Colonic mucosa (tissue), 4 donors: ENCODE data around the gene ACAP2. TPM values are rescaled to one million over a fixed set of nuclear protein-coding genes. Genes with fewer than 3 reads are reported as not detected.
A peak's percentile ranks its signal among the peaks of the same experiment; 100 is the strongest.
"Not testable (repeated sequence)": the region's sequence is repeated elsewhere in the genome, so short reads cannot be mapped to it uniquely, and the experiment has no call there.

Experiments used
- DNase-seq: peaks from one replicate; pipeline ENCODE4 v3.0.0-alpha.2; 2020
- H3K27ac ChIP-seq: fragments of 200-600 bp; one replicate; pipeline ENCODE4 v1.8.0; 2021
- H3K27me3 ChIP-seq: fragments of 200-600 bp; one replicate; pipeline ENCODE4 v1.8.0; 2021
- H3K36me3 ChIP-seq: fragments of 200-600 bp; one replicate; pipeline ENCODE4 v1.8.0; 2021
- H3K4me1 ChIP-seq: fragments of 200-600 bp; one replicate; pipeline ENCODE4 v1.8.0; 2021; ENCODE audit warnings: mild to moderate bottlenecking
- H3K4me3 ChIP-seq: fragments of 200-600 bp; one replicate; pipeline ENCODE4 v1.8.0; 2021
- H3K9ac ChIP-seq, 2 donors: one replicate each; pipeline ENCODE4 v1.7.0; 2013; ENCODE audit warnings: control low read depth in 2 of 2, low read depth in 2 of 2, low read length in 2 of 2
- H3K9me3 ChIP-seq: fragments of 200-600 bp; one replicate; pipeline ENCODE4 v1.8.0; 2021
- intact Hi-C: fragments of 100-400 bp; cut with DNase I; formaldehyde crosslinking; loops from one replicate; pipeline ENCODE4 v1.14.1; 2022
- total RNA-seq, 2 donors: library from RNA; stranded (reverse); fragmentation: NEBNext Ultra II Directional in 1 of 2; extraction: Animal tissue kit (Norgen Biotek cat#: 25700) in 1 of 2; gene quantifications; one replicate each; pipeline ENCODE4 v1.2.1, GENCODE V29; 2021
- TF ChIP-seq, protein P1 (sequence below): fragments of 200-600 bp; IDR thresholded peaks from one replicate; pipeline ENCODE4 v1.8.0; 2022; ENCODE audit warnings: antibody characterized with exemption, mild to moderate bottlenecking
- donor health status: healthy.
- donor health status: DM: no; HTN: no; CAD: no.
- donor health status: DM: no; HTN: no; CAD: no.

The ACAP2 gene
- total RNA-seq, 2 donors from 2014 or later = 48.8 to 62.4 TPM

DNA sequence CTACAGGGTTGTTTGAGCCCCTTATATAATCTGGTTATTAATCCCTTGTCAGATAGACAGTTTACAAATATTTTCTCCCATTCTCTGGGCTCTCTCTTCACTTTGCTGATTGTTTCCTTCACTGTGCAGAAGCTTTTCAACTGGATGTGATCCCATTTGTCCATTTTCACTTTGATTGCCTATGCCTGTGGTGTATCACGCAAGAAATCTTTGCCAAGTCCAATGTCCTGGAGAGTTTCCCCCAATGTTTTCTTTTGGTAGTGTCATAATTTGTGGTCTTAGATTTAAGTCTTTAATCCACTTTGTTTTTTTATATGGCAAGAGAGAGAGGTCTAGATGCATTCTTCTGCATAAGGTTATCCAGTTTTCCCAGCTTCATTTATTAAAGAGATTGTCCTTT is 212.6 kb downstream of the ACAP2 start:
- TF ChIP-seq, protein P1, sequence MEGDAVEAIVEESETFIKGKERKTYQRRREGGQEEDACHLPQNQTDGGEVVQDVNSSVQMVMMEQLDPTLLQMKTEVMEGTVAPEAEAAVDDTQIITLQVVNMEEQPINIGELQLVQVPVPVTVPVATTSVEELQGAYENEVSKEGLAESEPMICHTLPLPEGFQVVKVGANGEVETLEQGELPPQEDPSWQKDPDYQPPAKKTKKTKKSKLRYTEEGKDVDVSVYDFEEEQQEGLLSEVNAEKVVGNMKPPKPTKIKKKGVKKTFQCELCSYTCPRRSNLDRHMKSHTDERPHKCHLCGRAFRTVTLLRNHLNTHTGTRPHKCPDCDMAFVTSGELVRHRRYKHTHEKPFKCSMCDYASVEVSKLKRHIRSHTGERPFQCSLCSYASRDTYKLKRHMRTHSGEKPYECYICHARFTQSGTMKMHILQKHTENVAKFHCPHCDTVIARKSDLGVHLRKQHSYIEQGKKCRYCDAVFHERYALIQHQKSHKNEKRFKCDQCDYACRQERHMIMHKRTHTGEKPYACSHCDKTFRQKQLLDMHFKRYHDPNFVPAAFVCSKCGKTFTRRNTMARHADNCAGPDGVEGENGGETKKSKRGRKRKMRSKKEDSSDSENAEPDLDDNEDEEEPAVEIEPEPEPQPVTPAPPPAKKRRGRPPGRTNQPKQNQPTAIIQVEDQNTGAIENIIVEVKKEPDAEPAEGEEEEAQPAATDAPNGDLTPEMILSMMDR = no peak
- H3K27ac ChIP-seq = no peak overlapping the region
- no peak overlapping the region for H3K9ac ChIP-seq

DNA sequence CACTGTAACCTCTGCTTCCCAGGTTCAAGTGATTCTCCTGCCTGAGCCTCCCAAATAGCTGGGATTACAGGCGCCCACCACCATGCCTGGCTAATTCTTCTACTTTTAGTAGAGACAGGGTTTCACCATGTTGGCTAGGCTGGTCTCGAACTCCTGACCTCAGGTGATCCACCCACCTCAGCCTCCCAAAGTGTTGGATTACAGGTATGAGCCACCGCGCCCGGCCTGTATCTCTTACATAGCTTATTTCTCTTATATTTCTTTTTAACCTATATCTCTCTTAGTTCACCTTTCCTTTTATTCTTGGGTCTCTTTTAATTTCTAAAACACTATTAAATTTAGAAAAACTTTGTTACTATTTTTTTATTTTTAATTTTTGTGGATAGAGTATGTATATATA is 213.9 kb downstream of the ACAP2 start:
- H3K9me3 ChIP-seq, H3K9ac ChIP-seq, DNase-seq, H3K36me3 ChIP-seq, H3K27me3 ChIP-seq, H3K4me1 ChIP-seq, H3K4me3 ChIP-seq, H3K27ac ChIP-seq, intact Hi-C loops: not testable (repeated sequence)

More for the DNA sequence above, 212.6 kb downstream of the ACAP2 start:
- DNase-seq = no peak
- H3K36me3 ChIP-seq = no peaks in the 10 kb centered on the region
- no peaks in the 10 kb centered on the region for H3K4me1 ChIP-seq
- no peak overlapping the region for H3K4me3 ChIP-seq
- intact Hi-C loops = no loop called here
- no peaks in the 10 kb centered on the region for H3K27me3 ChIP-seq
- H3K9me3 ChIP-seq = no peaks in the 10 kb centered on the region

DNA sequence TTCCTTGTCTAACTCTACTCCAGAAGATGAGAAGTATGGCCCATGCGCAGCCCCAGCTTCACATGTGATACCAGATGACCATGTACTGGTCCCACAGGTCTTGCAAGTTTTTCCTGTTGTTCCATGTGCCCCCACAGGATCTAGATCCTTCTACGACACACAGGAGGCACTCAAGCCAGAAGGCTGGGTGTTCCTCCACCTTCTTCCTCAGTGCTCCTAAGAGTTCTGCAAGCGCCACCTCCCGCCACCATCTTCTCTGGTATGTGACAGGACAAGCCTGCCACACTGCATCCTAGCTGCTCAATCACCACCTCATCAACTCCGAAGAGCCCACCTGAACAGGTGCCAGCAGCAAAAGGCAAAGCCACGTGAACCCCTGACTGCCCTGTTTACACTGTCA is 214.9 kb downstream of the ACAP2 start:
- TF ChIP-seq, protein P1 = no peak
- H3K4me1 ChIP-seq = no peaks in the 10 kb centered on the region
- no peak for DNase-seq
- no peaks in the 10 kb centered on the region for H3K27me3 ChIP-seq
- no peak overlapping the region for H3K9ac ChIP-seq
- H3K36me3 ChIP-seq = no peaks in the 10 kb centered on the region
- no peaks in the 10 kb centered on the region for H3K9me3 ChIP-seq
- no peak overlapping the region for H3K27ac ChIP-seq
- intact Hi-C loops = no loop called here
- no peak overlapping the region for H3K4me3 ChIP-seq

DNA sequence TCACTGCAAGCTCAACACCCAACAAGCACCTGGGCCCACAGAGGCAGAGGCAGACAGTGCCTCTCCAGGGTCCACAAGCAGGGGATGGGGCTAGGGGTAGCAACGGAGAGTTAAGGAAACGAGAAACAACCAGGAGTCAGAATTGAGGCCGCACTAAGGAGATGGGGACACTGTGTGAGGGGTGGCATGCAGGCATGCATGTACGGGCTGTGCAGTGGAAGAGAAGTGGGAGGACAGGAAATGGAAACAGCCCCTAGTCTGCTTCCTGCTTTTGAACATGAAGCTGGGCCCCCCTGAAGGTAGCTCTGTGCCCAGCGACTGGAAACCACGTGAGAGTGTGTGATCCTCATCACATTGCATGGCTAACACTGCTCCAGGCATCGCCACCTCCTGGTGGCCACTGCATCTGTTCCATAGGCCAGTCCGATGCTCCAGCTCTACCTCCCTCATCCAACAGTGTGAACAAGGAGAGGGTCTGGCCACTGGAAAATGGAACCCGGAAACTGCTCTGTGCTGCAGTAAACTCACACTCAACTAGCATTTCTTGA is 215.8 kb downstream of the ACAP2 start:
- Histone ChIP-seq H3K4me3 (no peak overlapping the region), H3K4me1 (no peaks in the 10 kb centered on the region), H3K27ac (no peak overlapping the region), H3K36me3 (no peaks in the 10 kb centered on the region), H3K27me3 (no peaks in the 10 kb centered on the region), H3K9me3 (no peaks in the 10 kb centered on the region), H3K9ac (no peak overlapping the region)
- intact Hi-C loops = no loop called here
- TF ChIP-seq, protein P1 = no peak
- DNase-seq = peak; percentile 17

DNA sequence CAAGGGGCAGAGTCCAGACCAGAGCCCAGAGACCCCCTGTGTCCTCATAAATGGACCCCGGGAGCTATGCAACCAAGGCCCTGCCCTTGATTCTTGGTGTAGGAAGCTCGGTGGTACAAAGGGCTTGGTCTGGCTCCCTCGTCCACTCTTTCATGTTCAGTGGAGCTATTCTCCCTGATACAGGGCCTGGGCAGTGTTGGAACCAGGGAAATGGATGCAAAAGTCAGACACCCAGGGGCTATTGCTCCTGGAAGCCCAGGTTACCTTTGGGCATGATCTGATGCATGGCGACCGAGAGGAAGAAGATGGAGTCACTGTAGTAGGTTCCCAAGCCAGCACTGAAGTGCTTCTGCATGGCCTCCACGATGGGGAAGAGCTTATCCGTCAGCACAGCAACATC is 216.4 kb downstream of the ACAP2 start:
- Histone ChIP-seq H3K27me3 (no peaks in the 10 kb centered on the region), H3K4me3 (no peak overlapping the region), H3K27ac (no peak overlapping the region), H3K4me1 (no peaks in the 10 kb centered on the region), H3K9me3 (no peaks in the 10 kb centered on the region), H3K9ac (no peak overlapping the region), H3K36me3 (no peaks in the 10 kb centered on the region)
- no peak for DNase-seq
- TF ChIP-seq, protein P1 = no peak
- intact Hi-C loops = no loop called here

DNA sequence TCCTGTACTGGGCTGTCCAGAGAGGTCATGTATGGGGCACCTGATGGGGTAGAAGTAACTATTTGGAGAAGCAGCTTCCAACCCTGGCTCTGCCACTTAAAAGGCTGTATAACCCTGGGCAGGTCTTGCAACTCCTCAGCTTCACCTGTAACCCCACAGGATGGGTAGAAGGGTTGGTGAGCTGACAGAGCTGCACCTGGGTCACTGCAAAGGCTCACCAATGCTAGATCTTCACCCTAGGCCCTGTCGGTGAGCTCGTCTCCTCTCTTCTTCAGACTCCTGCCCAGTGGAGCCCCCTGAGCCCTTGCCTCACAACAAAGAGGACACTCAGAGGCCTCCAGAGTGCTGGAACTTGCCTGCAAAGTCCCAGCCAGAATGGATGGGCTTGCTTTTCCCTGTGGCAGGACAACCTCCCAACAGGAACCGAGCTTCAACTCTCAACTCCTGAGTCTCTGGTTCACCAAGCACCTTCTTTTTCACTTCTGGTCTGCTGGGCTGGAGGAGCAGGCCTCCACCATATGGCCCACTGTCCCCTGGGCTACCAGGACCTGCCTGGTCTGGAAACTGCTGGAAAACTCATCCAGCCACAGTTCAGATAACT is 217.7 kb downstream of the ACAP2 start:
- Histone ChIP-seq H3K4me1 (no peaks in the 10 kb centered on the region), H3K9ac (no peak overlapping the region), H3K9me3 (no peaks in the 10 kb centered on the region), H3K4me3 (no peak overlapping the region), H3K27me3 (no peaks in the 10 kb centered on the region), H3K36me3 (no peaks in the 10 kb centered on the region), H3K27ac (no peak overlapping the region)
- intact Hi-C loops = no loop called here
- no peak for DNase-seq
- TF ChIP-seq, protein P1 = no peak
